Measurements from ENCODE around the gene VPS18. TPM values are rescaled to one million over a fixed set of nuclear protein-coding genes. Genes with fewer than 3 reads are reported as not detected.

The VPS18 gene
- total RNA-seq, 1 donor from 2014 or later = 37.6 TPM

DNA sequence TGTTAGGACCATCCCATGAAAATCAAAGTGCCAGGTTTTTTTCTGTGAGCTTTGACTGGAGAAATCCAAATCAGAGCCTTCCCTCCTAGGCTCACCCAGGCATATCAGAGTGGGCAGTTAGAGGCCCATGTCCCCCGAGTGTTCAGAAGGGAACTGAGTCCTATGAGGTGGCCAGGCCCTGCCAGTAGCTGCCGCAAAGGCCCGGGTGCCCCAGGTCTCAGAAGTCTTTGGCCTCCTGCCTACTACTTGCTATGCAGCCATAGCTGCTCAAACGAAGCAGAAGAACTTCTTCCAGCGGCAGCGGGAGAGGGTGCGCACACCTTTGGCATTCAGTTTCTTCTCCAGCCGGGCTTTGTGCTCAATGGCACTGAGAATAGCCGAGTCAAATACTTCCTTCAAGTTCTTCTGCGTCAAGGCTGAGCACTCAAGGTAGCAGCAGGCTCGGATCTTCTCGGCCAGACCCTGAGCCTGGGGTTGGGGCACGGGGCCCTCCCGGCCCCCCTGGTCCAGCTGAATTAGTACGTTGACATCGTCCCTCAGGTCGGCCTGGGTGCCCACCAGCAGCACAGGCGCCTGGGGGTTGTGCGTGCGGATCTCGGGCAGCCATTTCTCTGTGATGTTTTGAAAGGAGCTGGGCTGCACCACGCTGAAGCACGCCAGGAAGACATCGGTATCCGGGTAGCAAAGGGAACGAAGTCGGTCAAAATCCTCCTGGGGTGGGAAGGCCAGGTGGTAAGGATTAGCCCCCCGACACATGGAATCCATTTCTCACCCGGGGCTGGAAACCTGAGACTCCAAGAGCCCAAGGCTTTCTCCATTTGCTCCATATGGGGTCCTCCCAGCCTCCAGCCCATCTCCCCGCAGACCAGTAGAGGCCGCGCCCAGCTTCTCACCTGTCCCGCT, 21.2 kb upstream of the VPS18 start:
- peaks cover 5% of the 10 kb centered on the region for H3K4me1 ChIP-seq (ENCODE audit: insufficient read depth, low read length)
- no peak overlapping the region for H3K27ac ChIP-seq (ENCODE audit: low read depth, low read length)
- Mint-ChIP-seq H3K27ac (ENCODE audit: unreplicated experiment) (no peak overlapping the region), H3K9me3 (ENCODE audit: unreplicated experiment) (no peaks in the 10 kb centered on the region), H3K36me3 (ENCODE audit: low read depth, unreplicated experiment) (no peaks in the 10 kb centered on the region), H3K4me3 (ENCODE audit: unreplicated experiment) (peak overlapping the region; percentile 71), H3K4me1 (ENCODE audit: low read depth, unreplicated experiment) (no peaks in the 10 kb centered on the region), H3K27me3 (ENCODE audit: low read depth, unreplicated experiment) (peaks cover 26% of the 10 kb centered on the region)
- H3K4me2 ChIP-seq (ENCODE audit: low read length) = peak overlapping the region; percentile 94
- peak overlapping the region; percentile 81 for H2AFZ ChIP-seq (ENCODE audit: low read depth, low read length)
- H3K79me2 ChIP-seq (ENCODE audit: insufficient read depth, low read length) = no peaks in the 10 kb centered on the region
- peak overlapping the region; percentile 28 for H3K4me3 ChIP-seq (ENCODE audit: insufficient read depth, low read depth, low read length)
- TF ChIP-seq, protein P1, sequence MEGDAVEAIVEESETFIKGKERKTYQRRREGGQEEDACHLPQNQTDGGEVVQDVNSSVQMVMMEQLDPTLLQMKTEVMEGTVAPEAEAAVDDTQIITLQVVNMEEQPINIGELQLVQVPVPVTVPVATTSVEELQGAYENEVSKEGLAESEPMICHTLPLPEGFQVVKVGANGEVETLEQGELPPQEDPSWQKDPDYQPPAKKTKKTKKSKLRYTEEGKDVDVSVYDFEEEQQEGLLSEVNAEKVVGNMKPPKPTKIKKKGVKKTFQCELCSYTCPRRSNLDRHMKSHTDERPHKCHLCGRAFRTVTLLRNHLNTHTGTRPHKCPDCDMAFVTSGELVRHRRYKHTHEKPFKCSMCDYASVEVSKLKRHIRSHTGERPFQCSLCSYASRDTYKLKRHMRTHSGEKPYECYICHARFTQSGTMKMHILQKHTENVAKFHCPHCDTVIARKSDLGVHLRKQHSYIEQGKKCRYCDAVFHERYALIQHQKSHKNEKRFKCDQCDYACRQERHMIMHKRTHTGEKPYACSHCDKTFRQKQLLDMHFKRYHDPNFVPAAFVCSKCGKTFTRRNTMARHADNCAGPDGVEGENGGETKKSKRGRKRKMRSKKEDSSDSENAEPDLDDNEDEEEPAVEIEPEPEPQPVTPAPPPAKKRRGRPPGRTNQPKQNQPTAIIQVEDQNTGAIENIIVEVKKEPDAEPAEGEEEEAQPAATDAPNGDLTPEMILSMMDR (IDR thresholded peaks at IDR 0.05; ENCODE audit: insufficient read depth, low read depth, low read length) = no peak
- no peak for TF ChIP-seq EZH2 (IDR thresholded peaks at IDR 0.05; ENCODE audit: insufficient read depth, low read length)
- H3K36me3 ChIP-seq (ENCODE audit: insufficient read depth, low read length) = no peaks in the 10 kb centered on the region
- no peak for DNase-seq (ENCODE audit: low read depth)
- H3K27me3 ChIP-seq (ENCODE audit: insufficient read depth, low read length) = peaks cover 10% of the 10 kb centered on the region
- no peak overlapping the region for H3K9ac ChIP-seq (ENCODE audit: low read length)
- FAIRE-seq = no peak
- no peaks in the 10 kb centered on the region for H3K9me3 ChIP-seq (ENCODE audit: insufficient read depth, low read depth, low read length)
- H4K20me1 ChIP-seq (ENCODE audit: insufficient read depth, low read length) = no peaks in the 10 kb centered on the region

- H3K36me3 ChIP-seq (ENCODE audit: insufficient read depth, low read length) = no peaks in the 10 kb centered on the region
- H3K27me3 Mint-ChIP-seq (ENCODE audit: low read depth, unreplicated experiment) = peaks cover 26% of the 10 kb centered on the region
- TF ChIP-seq, protein P1 (IDR thresholded peaks at IDR 0.05; ENCODE audit: insufficient read depth, low read depth, low read length) = no peak
- peak within 1 kb of the TSS; percentile 94 for H3K4me2 ChIP-seq (ENCODE audit: low read length)
- no peak within 1 kb of the TSS for H3K27ac Mint-ChIP-seq (ENCODE audit: unreplicated experiment)
- peaks cover 5% of the 10 kb centered on the region for H3K4me1 ChIP-seq (ENCODE audit: insufficient read depth, low read length)
- H3K36me3 Mint-ChIP-seq (ENCODE audit: low read depth, unreplicated experiment) = no peaks in the 10 kb centered on the region
- H2AFZ ChIP-seq (ENCODE audit: low read depth, low read length) = peak within 1 kb of the TSS; percentile 81
- no peaks in the 10 kb centered on the region for H3K9me3 ChIP-seq (ENCODE audit: insufficient read depth, low read depth, low read length)
- H3K27ac ChIP-seq (ENCODE audit: low read depth, low read length) = no peak within 1 kb of the TSS
- H3K9ac ChIP-seq (ENCODE audit: low read length) = peak within 1 kb of the TSS; percentile 50
- H3K27me3 ChIP-seq (ENCODE audit: insufficient read depth, low read length) = peaks cover 10% of the 10 kb centered on the region
- H3K4me1 Mint-ChIP-seq (ENCODE audit: low read depth, unreplicated experiment) = peaks cover 3% of the 10 kb centered on the region
- H3K4me3 Mint-ChIP-seq (ENCODE audit: unreplicated experiment) = peak within 1 kb of the TSS; percentile 82
- peak; percentile 34 for DNase-seq (ENCODE audit: low read depth)
- peak within 1 kb of the TSS; percentile 43 for H3K4me3 ChIP-seq (ENCODE audit: insufficient read depth, low read depth, low read length)
- H4K20me1 ChIP-seq (ENCODE audit: insufficient read depth, low read length) = no peaks in the 10 kb centered on the region
- no peaks in the 10 kb centered on the region for H3K79me2 ChIP-seq (ENCODE audit: insufficient read depth, low read length)
- FAIRE-seq = no peak
- no peaks in the 10 kb centered on the region for H3K9me3 Mint-ChIP-seq (ENCODE audit: unreplicated experiment)
Measured at GRCh38 chr15:40873694-40874561, 20.3 kb upstream of the VPS18 start, which contains the start of gene RHOV. TSS of gene RHOV (minus strand) at chr15:40874234. CDS start at chr15:40874139, 95 bp downstream.

Data from astrocyte (in vitro differentiated cells and primary cell).